Ovary (tissue), 3 donors: ENCODE data around the gene CSNK2A2.

Source experiments
- EP300 ChIP-seq: sonication (generic); formaldehyde crosslinking; IDR thresholded peaks from one replicate; pipeline ENCODE4 v1.6.1; 2017; ENCODE audit warnings: antibody characterized with exemption
- POLR2A ChIP-seq: fragments of 450-650 bp; IDR thresholded peaks from one replicate; pipeline ENCODE4 v1.6.1; 2017; ENCODE audit warnings: antibody characterized with exemption, mild to moderate bottlenecking, moderate library complexity
- TF ChIP-seq, protein P1 (sequence below), 3 donors: fragments of 450-650 bp in 2 of 3; fragments of 200-600 bp in 1 of 3; IDR thresholded peaks; one replicate each; pipeline versions ENCODE4 v1.5.1 to v1.8.0; 2016 to 2022; ENCODE audit warnings: antibody characterized with exemption in 3 of 3, mild to moderate bottlenecking in 1 of 3
- donor health status: DM: no; HTN: no; CAD: no.

DNA sequence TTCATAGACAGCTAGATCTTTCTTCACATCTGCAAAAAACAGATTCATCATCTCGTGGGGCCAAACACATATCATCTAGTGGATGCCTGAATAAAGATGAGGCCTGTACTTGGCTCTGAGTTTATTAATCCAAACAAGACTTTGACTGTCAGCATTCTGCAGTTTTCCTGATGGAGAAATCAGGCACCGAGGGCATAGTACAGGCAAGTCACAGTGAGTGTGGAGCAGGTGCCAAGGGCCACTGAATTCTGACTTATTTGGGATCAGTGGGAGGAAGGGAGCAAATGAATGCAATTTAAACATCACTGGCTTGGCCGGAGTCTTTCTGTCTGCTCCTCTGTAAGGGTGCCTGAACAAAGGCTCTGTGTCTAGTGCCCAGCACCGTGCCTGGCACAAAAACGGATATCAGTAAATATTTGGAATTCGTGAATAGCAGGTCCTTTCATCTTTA, 69.7 kb downstream of the CSNK2A2 start:
- no peak for TF ChIP-seq POLR2A
- TF ChIP-seq, protein P1, sequence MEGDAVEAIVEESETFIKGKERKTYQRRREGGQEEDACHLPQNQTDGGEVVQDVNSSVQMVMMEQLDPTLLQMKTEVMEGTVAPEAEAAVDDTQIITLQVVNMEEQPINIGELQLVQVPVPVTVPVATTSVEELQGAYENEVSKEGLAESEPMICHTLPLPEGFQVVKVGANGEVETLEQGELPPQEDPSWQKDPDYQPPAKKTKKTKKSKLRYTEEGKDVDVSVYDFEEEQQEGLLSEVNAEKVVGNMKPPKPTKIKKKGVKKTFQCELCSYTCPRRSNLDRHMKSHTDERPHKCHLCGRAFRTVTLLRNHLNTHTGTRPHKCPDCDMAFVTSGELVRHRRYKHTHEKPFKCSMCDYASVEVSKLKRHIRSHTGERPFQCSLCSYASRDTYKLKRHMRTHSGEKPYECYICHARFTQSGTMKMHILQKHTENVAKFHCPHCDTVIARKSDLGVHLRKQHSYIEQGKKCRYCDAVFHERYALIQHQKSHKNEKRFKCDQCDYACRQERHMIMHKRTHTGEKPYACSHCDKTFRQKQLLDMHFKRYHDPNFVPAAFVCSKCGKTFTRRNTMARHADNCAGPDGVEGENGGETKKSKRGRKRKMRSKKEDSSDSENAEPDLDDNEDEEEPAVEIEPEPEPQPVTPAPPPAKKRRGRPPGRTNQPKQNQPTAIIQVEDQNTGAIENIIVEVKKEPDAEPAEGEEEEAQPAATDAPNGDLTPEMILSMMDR (IDR thresholded peaks at IDR 0.05): no peak
- no peak for TF ChIP-seq EP300
